K562 (cell line): Measurements from ENCODE around the gene TRAK1. TPM values are rescaled to one million over a fixed set of nuclear protein-coding genes. Genes with fewer than 3 reads are reported as not detected.

ENCODE experiments used
- ATAC-seq: fragments of 200-7000 bp; cut with Tn5 transposase; 3 replicates; pipeline ENCODE4 v1.9.1; 2020; ENCODE audit warnings: moderate library complexity
- BruUV-seq: library from RNA; stranded (reverse); fragments of 400-500 nt; replicated peaks from 2 replicates; lab custom pipeline; 2021; lab: Mats Ljungman, UMichigan
- CTCF ChIA-PET: fragments of 300-600 bp; formaldehyde crosslinking; extraction: SDS; loops from one replicate; lab custom pipeline; 2021; ENCODE audit warnings: low intra/inter-chr PET ratio; lab: Yijun Ruan, JAX
- POLR2A ChIA-PET: fragments of 300-600, 350-650 bp; sonication (Branson Sonifier 250); formaldehyde crosslinking; extraction: SDS; loops from one replicate; lab custom pipeline; 2021; ENCODE audit warnings: antibody characterized with exemption, inconsistent platforms; lab: Yijun Ruan, JAX
- DNase-seq, 4 experiments: peaks; one replicate each; pipeline versions ENCODE4 v3.0.0 to v3.0.0-alpha.2; 2011 to 2018; ENCODE audit warnings: low spot score in 3 of 4, mixed read lengths in 3 of 4; ENCODE audit errors: extremely low read depth in 1 of 4
- FAIRE-seq: peaks from 2 replicates; lab custom pipeline; 2011; peaks lifted over from hg19 to GRCh38; lab: Jason Lieb, UNC
- H2AFZ ChIP-seq: 2 replicates; pipeline ENCODE4 v1.6.0; 2011; ENCODE audit warnings: low read depth, low read length, control low read depth, inconsistent platforms
- H3K27ac ChIP-seq: fragments of 200-600 bp; 3 replicates; pipeline ENCODE4 v1.8.0; 2011; ENCODE audit warnings: low read depth, mild to moderate bottlenecking, control low read depth, inconsistent platforms, low read length, moderate library complexity, mixed read lengths; ENCODE audit errors: extremely low read depth
- H3K27me3 ChIP-seq, 2 experiments: fragments of 300-600 bp in 1 of 2; 2 replicates in 1 of 2; 3 replicates in 1 of 2; pipeline versions ENCODE4 v1.6.0 to v1.8.0; 2011; ENCODE audit warnings: inconsistent platforms in 2 of 2, low read length in 2 of 2, mild to moderate bottlenecking in 1 of 2, mixed read lengths in 1 of 2, moderate library complexity in 1 of 2; ENCODE audit not compliant: control insufficient read depth in 2 of 2, insufficient read depth in 2 of 2
- H3K36me3 ChIP-seq: fragments of 300-600 bp; 3 replicates; pipeline ENCODE4 v1.8.0; 2011; ENCODE audit warnings: mild to moderate bottlenecking, low read length, inconsistent platforms; ENCODE audit not compliant: control insufficient read depth, insufficient read depth
- H3K4me1 ChIP-seq, 2 experiments: fragments of 200-600 bp in 1 of 2; replicated peaks in 1 of 2; 2 replicates in 1 of 2; 3 replicates in 1 of 2; pipeline versions ENCODE4 v1.5.1 to v1.8.0; 2011; ENCODE audit warnings: inconsistent platforms in 2 of 2, low read length in 2 of 2, mild to moderate bottlenecking in 1 of 2, mixed read lengths in 1 of 2, moderate library complexity in 1 of 2; ENCODE audit not compliant: control insufficient read depth in 2 of 2, insufficient read depth in 2 of 2
- H3K4me2 ChIP-seq: 2 replicates; pipeline ENCODE4 v1.6.1; 2011; ENCODE audit warnings: low read length, control low read depth, inconsistent platforms, mixed read lengths; ENCODE audit not compliant: insufficient read depth
- H3K4me3 ChIP-seq: fragments of 200-600 bp; sonication (generic), shearing (Covaris generic); 2 replicates; pipeline ENCODE4 v1.5.1; 2016; ENCODE audit warnings: control low read depth, inconsistent platforms
- H3K79me2 ChIP-seq: fragments of 200-600 bp; 3 replicates; pipeline ENCODE4 v1.8.0; 2011; ENCODE audit warnings: low read length, inconsistent platforms; ENCODE audit not compliant: control insufficient read depth, insufficient read depth
- H3K9ac ChIP-seq, 2 experiments: 2 replicates each; pipeline versions ENCODE4 v1.6.0 to v1.6.1; 2011; ENCODE audit warnings: low read depth in 2 of 2, low read length in 2 of 2, control low read depth in 1 of 2, inconsistent platforms in 1 of 2, mild to moderate bottlenecking in 1 of 2, mixed read lengths in 1 of 2; ENCODE audit not compliant: insufficient read depth in 1 of 2
- H3K9me1 ChIP-seq: one replicate; pipeline ENCODE4 v1.6.0; 2011; ENCODE audit warnings: inconsistent platforms, mild to moderate bottlenecking, low read length, moderate library complexity; ENCODE audit not compliant: control insufficient read depth, insufficient read depth
- H3K9me3 ChIP-seq: replicated peaks from 2 replicates; pipeline ENCODE4 v1.5.1; 2011; ENCODE audit warnings: low read depth, low read length, inconsistent platforms; ENCODE audit not compliant: control insufficient read depth, insufficient read depth
- H4K20me1 ChIP-seq: replicated peaks from 2 replicates; pipeline ENCODE4 v1.6.1; 2011; ENCODE audit warnings: low read length, inconsistent platforms, mixed read lengths; ENCODE audit not compliant: control insufficient read depth, insufficient read depth
- CLOCK ChIP-seq: fragments of 250-450 bp; sonication (Bioruptor Pico); IDR thresholded peaks from 2 replicates; pipeline ENCODE4 v1.4.0; 2020; ENCODE audit warnings: mild to moderate bottlenecking, moderate library complexity, borderline replicate concordance
- FOXA3 ChIP-seq, 2 experiments: fragments of 450-650 bp in 1 of 2; sonication (generic) in 1 of 2; formaldehyde crosslinking; IDR thresholded peaks in 1 of 2; conservative IDR thresholded peaks in 1 of 2; 2 replicates each; pipeline versions ENCODE4 v1.4.0 to v1.8.0; 2020 to 2022; ENCODE audit warnings: mild to moderate bottlenecking in 2 of 2, missing genetic modification reagents in 1 of 2
- MTA3 ChIP-seq: fragments of 450-650 bp; formaldehyde crosslinking; IDR thresholded peaks from 2 replicates; pipeline ENCODE4 v1.6.1; 2017; ENCODE audit warnings: mild to moderate bottlenecking, borderline replicate concordance
- MXD1 ChIP-seq: fragments of 250-450 bp; sonication (Bioruptor Pico); IDR thresholded peaks from 2 replicates; pipeline ENCODE4 v1.8.0; 2021; ENCODE audit warnings: borderline replicate concordance, mild to moderate bottlenecking, moderate library complexity; ENCODE audit not compliant: poor library complexity, severe bottlenecking
- SFPQ ChIP-seq: fragments of 200-400 bp; formaldehyde crosslinking; IDR thresholded peaks from 2 replicates; pipeline ENCODE4 v1.6.1; 2017; ENCODE audit warnings: mild to moderate bottlenecking, low read depth, low read length, moderate library complexity
- STAT5B ChIP-seq: fragments of 250-450 bp; sonication (Bioruptor Pico); IDR thresholded peaks from 2 replicates; pipeline ENCODE4 v1.8.0; 2021; ENCODE audit warnings: mild to moderate bottlenecking, inconsistent platforms
- ZFP36 ChIP-seq: fragments of 150-350 bp; IDR thresholded peaks from 2 replicates; pipeline ENCODE4 v1.6.1; 2018; ENCODE audit warnings: low read length, low read depth; ENCODE audit not compliant: partially characterized antibody
- ZNF57 ChIP-seq: fragments of 450-650 bp; formaldehyde crosslinking; IDR thresholded peaks from 2 replicates; pipeline ENCODE4 v1.4.0; 2020; ENCODE audit warnings: mild to moderate bottlenecking, moderate library complexity
- ZNF589 ChIP-seq: fragments of 200-800 bp; sonication (Bioruptor generic); IDR thresholded peaks from 2 replicates; pipeline ENCODE4 v1.6.1; 2016; ENCODE audit warnings: low read depth, missing genetic modification characterization, missing compliant biosample characterization
- ZNF592 ChIP-seq: fragments of 450-650 bp; IDR thresholded peaks from 2 replicates; pipeline ENCODE4 v1.6.1; 2017; ENCODE audit warnings: antibody characterized with exemption, mild to moderate bottlenecking
- WGBS: fragments of 100-300 bp; shearing (Covaris generic); methylation state at CpG from one replicate; pipeline ENCODE4 v1.1.6; 2016; ENCODE audit warnings: low coverage, mixed read lengths; ENCODE audit not compliant: insufficient coverage; ENCODE audit errors: missing lambda C conversion rate; 5-methylcytosine and 5-hydroxymethylcytosine counted together
- in situ Hi-C: fragments of 300-500 bp; cut with MboI; formaldehyde crosslinking; loops from 4 replicates; pipeline ENCODE4 v1.15.0; 2018; ENCODE audit warnings: inconsistent platforms, mixed read lengths
- intact Hi-C: fragments of 100-400 bp; cut with micrococcal nuclease; formaldehyde crosslinking; loops from 2 replicates; pipeline ENCODE4 v1.14.2; 2022
- polyA plus RNA-seq, 8 experiments: library from polyadenylated mRNA; depleted of rRNA in 4 of 8; stranded (reverse) in 5 of 8; unstranded in 3 of 8; fragments of >200 nt; fragmentation: Nextera tagmentation in 2 of 8; fragmentation: Illumina TruSeq in 1 of 8; extraction: Ambion mirVana in 2 of 8; extraction: Trizol in 1 of 8; gene quantifications; 2 replicates each; pipeline versions ENCODE4 v1.2.1 to v1.2.3, GENCODE V29; 2011 to 2014; ENCODE audit warnings: inconsistent platforms in 1 of 8, missing spikeins in 1 of 8
- total RNA-seq, 7 experiments: library from RNA; depleted of rRNA in 6 of 7; stranded (reverse); fragments of >200 nt in 6 of 7; fragmentation: Illumina TruSeq in 2 of 7; extraction: Trizol in 2 of 7; gene quantifications; 2 replicates each; pipeline versions ENCODE4 v1.2.1 to v1.2.3, GENCODE V29; 2011 to 2021; ENCODE audit warnings: low replicate concordance in 1 of 7

TRAK1 gene
- total and polyA plus RNA-seq, 9 of the 15 experiments (the other 6 are each of a cell fraction or from before 2014, with no cell fraction given) = 5.3 to 28.5 (median 17.5) TPM

GRCh38 chr3:42189001-42189460 lies 97.9 kb downstream of the TRAK1 start (continued):
- TF ChIP-seq ZNF57 (CRISPR knock-in tag) (no peak), CLOCK (CRISPR knock-in tag) (no peak), MTA3 (no peak), ZNF589 (CRISPR knock-in tag) (no peak), ZFP36 (no peak)

GRCh38 chr3:42189736-42190135 lies 98.6 kb downstream of the TRAK1 start:
- TF ChIP-seq FOXA3 (CRISPR knock-in tag; conservative IDR thresholded peaks at IDR 0.05 in 1 of 2, IDR thresholded peaks at IDR 0.05 in 1 of 2) = no peak
- no peak for TF ChIP-seq SFPQ
- TF ChIP-seq ZNF592 = no peak
- TF ChIP-seq STAT5B (CRISPR knock-in tag) = no peak
- TF ChIP-seq MXD1 = no peak
- no peak overlapping the region for H3K4me3 ChIP-seq
- intact Hi-C loops = no loop called here
- no peaks in the 10 kb centered on the region for H3K79me2 ChIP-seq
- H3K4me1 ChIP-seq = no peaks in the 10 kb centered on the region
- in situ Hi-C loops = no loop called here
- peaks cover 33% of the 10 kb centered on the region; the same call in 2 of the 3 replicates for H3K36me3 ChIP-seq
- H3K9me3 ChIP-seq = no peaks in the 10 kb centered on the region
- no peak overlapping the region for H3K9ac ChIP-seq
- no peaks in the 10 kb centered on the region for H3K27me3 ChIP-seq
- POLR2A ChIA-PET = interaction anchor here (1.0 kb wide), 1 partner anchor 70 kb away, joined by 3 read pairs; no protein-coding TSS in a partner anchor
- ATAC-seq (no peak), DNase-seq (no peak), FAIRE-seq (no peak)
- CTCF ChIA-PET = no interaction called here
- no peak overlapping the region for H2AFZ ChIP-seq
- no peaks in the 10 kb centered on the region for H3K9me1 ChIP-seq
- no TSS peak for BruUV-seq
- WGBS = 71% methylated on average over 6 of the region's 6 CpGs
- no peak overlapping the region for H3K27ac ChIP-seq
- H4K20me1 ChIP-seq = no peaks in the 10 kb centered on the region; the same call in none of the 2 replicates
- no peak overlapping the region for H3K4me2 ChIP-seq
